ENCODE data around the gene MRPS23. TPM values are rescaled to one million over a fixed set of nuclear protein-coding genes. Genes with fewer than 3 reads are reported as not detected.

MRPS23 gene
- total RNA-seq (2014; rRNA removed; shearing (Covaris generic)) = 38.0 and 53.2 TPM in 2 replicates
- polyA plus RNA-seq (2016; fragmentation: Nextera tagmentation; extraction: Ambion mirVana) = 65.5 and 74.5 TPM in 2 replicates
- long read RNA-seq, full-length matches to known transcripts = 75 of 81 reads
- long read RNA-seq, partial matches to known transcripts = 1 of 81 reads
- long read RNA-seq, other reads (novel, unspliced or antisense) = 5 of 81 reads

GRCh38 chr17:57849874-57850754, at the start of gene MRPS23:
TSS of gene MRPS23 (minus strand) at chr17:57850044. CDS start at chr17:57850010, 34 bp downstream.
- H3K27ac Mint-ChIP-seq = peak within 1 kb of the TSS; percentile 98
- Histone ChIP-seq H3K36me3 (ENCODE audit: insufficient read depth) (peaks cover 13% of the 10 kb centered on the region), H2AFZ (peak within 1 kb of the TSS; percentile 86; the same call in 1 of the 2 replicates), H3K79me2 (replicated peaks; ENCODE audit: insufficient read depth) (peaks cover 25% of the 10 kb centered on the region), H3F3A (replicated peaks; ENCODE audit: low read depth) (0 out of 2 replicates have a peak, but pooled peaks cover 9% of the 10 kb centered on the region), H3K4me1 (ENCODE audit: insufficient read depth) (peaks cover 17% of the 10 kb centered on the region), H3K9me2 (ENCODE audit: insufficient read depth) (no peaks in the 10 kb centered on the region), H3K27ac (ENCODE audit: low read depth) (peak within 1 kb of the TSS; percentile 86; the same call in 1 of the 2 replicates), H4K20me1 (replicated peaks; ENCODE audit: insufficient read depth) (no peaks in the 10 kb centered on the region), H3K4me3 (peak within 1 kb of the TSS; percentile 100), H3K4me2 (peak within 1 kb of the TSS; percentile 98), H3K27me3 (ENCODE audit: insufficient read depth) (no peaks in the 10 kb centered on the region)
- H3K27me3 Mint-ChIP-seq (ENCODE audit: insufficient read depth, low read depth, poor library complexity) = no peaks in the 10 kb centered on the region
- H3K4me1 Mint-ChIP-seq = peaks cover 23% of the 10 kb centered on the region
- no peaks in the 10 kb centered on the region for H3K9me3 Mint-ChIP-seq
- ATAC-seq = peak; percentile 94
- peaks cover 31% of the 10 kb centered on the region for H3K36me3 Mint-ChIP-seq (ENCODE audit: low read depth)
- H3K4me3 Mint-ChIP-seq = peak within 1 kb of the TSS; percentile 97
- DNase-seq (ENCODE audit: low spot score) = peak; percentile 100
- TF ChIP-seq POLR2AphosphoS5 (IDR thresholded peaks at IDR 0.05; ENCODE audit: low read depth) (peak; percentile 90), STAT1 (IDR thresholded peaks at IDR 0.05; ENCODE audit: unreplicated experiment) (no peak), ZNF331 (CRISPR knock-in tag; IDR thresholded peaks at IDR 0.05; ENCODE audit: low read depth) (no peak), ZNF462 (CRISPR knock-in tag; IDR thresholded peaks at IDR 0.05) (no peak), CTCF (conservative IDR thresholded peaks at IDR 0.05; ENCODE audit: low read depth in 2 of 2) (no peak), CREB1 (CRISPR knock-in tag; IDR thresholded peaks at IDR 0.05; ENCODE audit: low read depth) (peak; percentile 45; the same call in 1 of the 2 replicates), EZH2phosphoT487 (IDR thresholded peaks at IDR 0.05; ENCODE audit: unreplicated experiment) (no peak), EZH2 (IDR thresholded peaks at IDR 0.05; ENCODE audit: low read depth, unreplicated experiment) (no peak), ZNF114 (CRISPR knock-in tag; IDR thresholded peaks at IDR 0.05) (no peak), NANOG (IDR thresholded peaks at IDR 0.05; ENCODE audit: borderline replicate concordance) (peak; percentile 8), JUNB (IDR thresholded peaks at IDR 0.05; ENCODE audit: unreplicated experiment) (no peak)
- TF ChIP-seq, protein P1, sequence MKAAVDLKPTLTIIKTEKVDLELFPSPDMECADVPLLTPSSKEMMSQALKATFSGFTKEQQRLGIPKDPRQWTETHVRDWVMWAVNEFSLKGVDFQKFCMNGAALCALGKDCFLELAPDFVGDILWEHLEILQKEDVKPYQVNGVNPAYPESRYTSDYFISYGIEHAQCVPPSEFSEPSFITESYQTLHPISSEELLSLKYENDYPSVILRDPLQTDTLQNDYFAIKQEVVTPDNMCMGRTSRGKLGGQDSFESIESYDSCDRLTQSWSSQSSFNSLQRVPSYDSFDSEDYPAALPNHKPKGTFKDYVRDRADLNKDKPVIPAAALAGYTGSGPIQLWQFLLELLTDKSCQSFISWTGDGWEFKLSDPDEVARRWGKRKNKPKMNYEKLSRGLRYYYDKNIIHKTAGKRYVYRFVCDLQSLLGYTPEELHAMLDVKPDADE (IDR thresholded peaks at IDR 0.05) = peak; percentile 98
